Measurements from ENCODE around the gene DGKE.

- TF ChIP-seq CTCF (IDR thresholded peaks at IDR 0.05; ENCODE audit: poor library complexity) (no peak), EZH2 (IDR thresholded peaks at IDR 0.05; ENCODE audit: borderline replicate concordance) (no peak)
Observed at GRCh38 chr17:56833057-56833808, 718 bp upstream of the DGKE start.
